Ectodermal cell (in vitro differentiated cells): ENCODE data around the gene SYK.

ENCODE experiments used
- H3K27ac ChIP-seq: 2 replicates; pipeline ENCODE4 v1.7.0; 2013; ENCODE audit warnings: mild to moderate bottlenecking, low read depth, low read length; ENCODE audit not compliant: insufficient read depth, poor library complexity, severe bottlenecking
- H3K27me3 ChIP-seq: 2 replicates; pipeline ENCODE4 v1.7.0; 2013; ENCODE audit warnings: mild to moderate bottlenecking, low read length; ENCODE audit not compliant: insufficient read depth, control insufficient read depth, poor library complexity, severe bottlenecking
- H3K36me3 ChIP-seq: one replicate; pipeline ENCODE4 v1.7.0; 2013; ENCODE audit warnings: low read length; ENCODE audit not compliant: control insufficient read depth, insufficient read depth
- H3K4me1 ChIP-seq: one replicate; pipeline ENCODE4 v1.7.0; 2013; ENCODE audit warnings: low read length; ENCODE audit not compliant: control insufficient read depth, insufficient read depth
- H3K4me3 ChIP-seq: 2 replicates; pipeline ENCODE4 v1.7.0; 2013; ENCODE audit warnings: low read depth, low read length, control low read depth; ENCODE audit not compliant: insufficient read depth
- H3K9me3 ChIP-seq: 2 replicates; pipeline ENCODE4 v1.7.0; 2013; ENCODE audit warnings: mild to moderate bottlenecking, low read length, moderate library complexity; ENCODE audit not compliant: control insufficient read depth
- WGBS, 2 experiments: methylation state at CpG; one replicate each; pipeline ENCODE4 v1.1.7; 2013; ENCODE audit warnings: missing lambda C conversion rate in 2 of 2; 5-methylcytosine and 5-hydroxymethylcytosine counted together

Gene SYK

DNA sequence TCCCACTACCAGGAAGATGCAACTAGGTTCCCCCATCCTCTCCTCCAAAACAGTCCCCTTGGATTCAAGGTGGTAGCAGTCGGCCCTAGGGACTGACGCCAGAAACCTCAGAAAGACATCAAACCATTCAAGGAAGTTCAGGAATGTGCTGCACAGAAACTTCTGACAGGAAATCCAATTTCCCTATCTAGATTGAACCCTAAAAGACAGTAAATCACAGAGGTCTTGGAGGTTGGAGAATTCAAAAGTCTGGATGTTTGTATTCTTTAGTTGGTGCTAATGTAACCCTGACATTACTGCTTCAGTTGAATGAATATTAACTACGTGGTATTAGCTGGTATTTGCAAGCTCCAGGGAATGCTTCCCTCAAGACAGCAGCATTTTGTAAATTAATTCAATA lies 125.3 kb downstream of the SYK start:
- Histone ChIP-seq H3K4me3 (no peak overlapping the region), H3K4me1 (no peaks in the 10 kb centered on the region), H3K27ac (no peak overlapping the region), H3K27me3 (no peaks in the 10 kb centered on the region), H3K36me3 (no peaks in the 10 kb centered on the region), H3K9me3 (no peaks in the 10 kb centered on the region)
- 91 to 94% methylated on average over 3 of the region's 3 CpGs for WGBS, 2 experiments

- no peak overlapping the region for H3K27ac ChIP-seq
- no peaks in the 10 kb centered on the region for H3K9me3 ChIP-seq
- H3K27me3 ChIP-seq = no peaks in the 10 kb centered on the region
- WGBS, 2 experiments = 93 to 95% methylated on average over 6 of the region's 6 CpGs
- H3K36me3 ChIP-seq = no peaks in the 10 kb centered on the region
- H3K4me1 ChIP-seq = no peaks in the 10 kb centered on the region
- no peak overlapping the region for H3K4me3 ChIP-seq
These were observed 125.9 kb downstream of the SYK start for GRCh38 chr9:90927496-90927895.

DNA sequence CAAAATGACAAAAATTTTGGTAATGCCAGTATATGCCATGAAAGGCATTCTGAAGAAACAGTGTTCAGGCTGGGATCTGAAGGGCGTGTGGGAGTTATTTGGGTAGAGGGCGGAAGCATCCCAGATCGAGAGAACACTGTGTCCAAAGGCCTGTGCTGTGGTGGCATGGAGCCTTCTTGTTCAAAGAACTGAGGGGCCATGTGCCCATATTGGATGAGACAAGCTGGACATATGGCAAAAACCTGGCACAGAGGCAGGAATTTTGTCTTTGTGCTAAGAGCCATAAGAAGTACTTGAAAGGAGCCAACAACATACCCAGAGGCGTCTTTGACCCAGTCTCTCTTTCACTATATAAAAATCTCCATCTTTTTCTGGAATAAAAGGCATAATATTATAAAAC lies 128.0 kb downstream of the SYK start:
- Histone ChIP-seq H3K27me3 (no peaks in the 10 kb centered on the region), H3K27ac (no peak overlapping the region), H3K4me1 (no peaks in the 10 kb centered on the region), H3K36me3 (no peaks in the 10 kb centered on the region), H3K9me3 (no peaks in the 10 kb centered on the region), H3K4me3 (no peak overlapping the region)
- 93 to 95% methylated on average over 3 to 4 of the region's 4 CpGs for WGBS, 2 experiments

DNA sequence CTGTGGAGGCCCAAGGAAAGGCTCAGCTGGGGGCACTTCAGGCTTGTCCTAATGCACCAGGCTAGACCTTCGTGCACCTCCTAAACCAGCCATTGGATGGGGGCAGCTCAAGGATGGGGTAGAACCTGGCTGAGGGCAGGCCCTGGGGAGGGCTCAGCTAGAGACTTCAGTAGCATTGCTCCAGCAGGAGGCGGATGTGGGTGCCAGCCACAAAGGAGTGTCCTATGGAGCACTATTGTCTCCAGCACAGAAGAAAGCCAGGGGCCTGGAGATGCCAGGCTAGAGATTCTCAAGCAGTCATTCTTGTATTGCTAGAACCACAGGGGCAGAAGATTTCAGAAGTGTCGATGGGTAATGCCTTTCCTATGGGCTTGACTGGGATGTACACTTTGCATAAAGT lies 131.8 kb downstream of the SYK start:
- 89 to 94% methylated on average over 3 of the region's 3 CpGs for WGBS, 2 experiments
- H3K9me3 ChIP-seq = no peaks in the 10 kb centered on the region

DNA sequence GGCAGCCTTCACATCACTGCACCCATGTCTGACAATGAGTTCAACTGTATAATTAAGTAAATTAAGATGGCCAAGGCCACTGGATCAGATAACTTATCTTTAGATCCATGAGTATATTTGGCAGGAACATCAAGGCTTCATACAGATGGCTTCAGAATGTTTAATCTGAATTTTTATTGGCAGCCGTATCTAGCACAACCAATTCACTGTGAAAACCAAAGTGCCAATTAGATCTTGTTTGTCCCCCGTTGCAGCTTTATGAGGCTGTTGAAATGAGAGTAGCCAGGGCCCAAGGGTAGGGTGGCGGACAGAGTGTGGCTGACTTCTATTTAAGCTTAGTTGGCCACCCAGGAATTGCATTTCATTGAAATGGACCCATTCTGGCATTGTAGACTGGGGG lies 137.7 kb downstream of the SYK start:
- WGBS, 2 experiments = 94 to 97% methylated on average over 3 of the region's 3 CpGs

More for the DNA sequence above, 131.8 kb downstream of the SYK start:
- H3K27me3 ChIP-seq = no peaks in the 10 kb centered on the region
- H3K27ac ChIP-seq = no peak overlapping the region
- H3K36me3 ChIP-seq = no peaks in the 10 kb centered on the region
- no peaks in the 10 kb centered on the region for H3K4me1 ChIP-seq
- no peak overlapping the region for H3K4me3 ChIP-seq

GRCh38 chr9:90940280-90940679 lies 138.7 kb downstream of the SYK start:
- Histone ChIP-seq H3K27ac (no peak overlapping the region), H3K27me3 (no peaks in the 10 kb centered on the region), H3K9me3 (no peaks in the 10 kb centered on the region), H3K4me1 (no peaks in the 10 kb centered on the region), H3K4me3 (no peak overlapping the region), H3K36me3 (no peaks in the 10 kb centered on the region)
- 93 to 100% methylated on average over 1 of the region's 1 CpG for WGBS, 2 experiments

More for the DNA sequence above, 137.7 kb downstream of the SYK start:
- Histone ChIP-seq H3K4me1 (no peaks in the 10 kb centered on the region), H3K4me3 (no peak overlapping the region), H3K9me3 (no peaks in the 10 kb centered on the region), H3K36me3 (no peaks in the 10 kb centered on the region), H3K27me3 (no peaks in the 10 kb centered on the region), H3K27ac (no peak overlapping the region)

GRCh38 chr9:90941661-90942060 lies 140.0 kb downstream of the SYK start:
- H3K27me3 ChIP-seq = no peaks in the 10 kb centered on the region
- no peaks in the 10 kb centered on the region for H3K4me1 ChIP-seq
- WGBS, 2 experiments = 93 to 96% methylated on average over 4 of the region's 5 CpGs
- H3K27ac ChIP-seq = no peak overlapping the region
- H3K4me3 ChIP-seq = no peak overlapping the region
- no peaks in the 10 kb centered on the region for H3K9me3 ChIP-seq
- H3K36me3 ChIP-seq = no peaks in the 10 kb centered on the region

DNA sequence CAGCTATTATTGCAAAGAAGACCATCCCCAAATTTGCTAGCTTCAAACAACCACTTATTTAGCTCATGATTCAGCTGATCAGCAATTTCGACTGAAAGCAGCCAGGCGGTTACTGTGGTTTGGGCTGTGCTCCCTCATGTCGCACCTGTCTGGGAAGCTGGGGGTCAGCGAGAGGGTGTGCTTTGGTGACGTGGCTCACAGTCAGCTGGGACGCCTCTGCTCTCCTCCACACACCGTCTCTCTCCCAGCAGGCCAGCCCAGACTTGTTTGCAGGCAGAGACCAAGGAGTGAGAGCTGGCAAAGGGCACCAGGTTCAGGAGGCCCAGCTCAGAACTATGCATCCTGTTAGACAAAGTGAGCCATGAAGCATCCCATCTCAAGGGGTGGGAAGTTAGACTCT lies 140.9 kb downstream of the SYK start:
- Histone ChIP-seq H3K36me3 (no peaks in the 10 kb centered on the region), H3K4me3 (no peak overlapping the region), H3K9me3 (no peaks in the 10 kb centered on the region), H3K27me3 (no peaks in the 10 kb centered on the region), H3K27ac (no peak overlapping the region), H3K4me1 (no peaks in the 10 kb centered on the region)
- WGBS, 2 experiments = 89 to 93% methylated on average over 7 of the region's 7 CpGs

DNA sequence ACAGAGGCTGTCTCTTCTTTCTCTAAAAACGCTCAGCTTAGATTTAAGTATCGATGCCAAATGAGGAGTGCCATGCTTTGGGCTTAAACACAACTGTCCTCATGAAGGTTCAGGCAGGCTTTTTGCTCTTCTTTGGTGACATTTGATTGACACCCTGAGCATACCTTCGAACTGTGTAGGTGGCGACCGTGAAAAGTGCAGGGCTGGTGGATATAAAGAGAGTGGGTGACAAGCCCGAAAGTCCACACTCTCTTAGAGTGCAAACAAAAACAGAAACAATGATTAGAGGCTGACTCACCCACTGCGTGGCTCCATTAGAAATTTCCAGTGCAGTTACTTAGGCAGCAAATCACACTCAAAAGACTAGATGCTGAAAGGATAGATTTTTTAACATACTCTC lies 141.7 kb downstream of the SYK start:
- WGBS, 2 experiments = 88 to 93% methylated on average over 6 to 7 of the region's 7 CpGs
- Histone ChIP-seq H3K9me3 (no peaks in the 10 kb centered on the region), H3K36me3 (no peaks in the 10 kb centered on the region), H3K4me3 (no peak overlapping the region), H3K4me1 (no peaks in the 10 kb centered on the region), H3K27me3 (no peaks in the 10 kb centered on the region), H3K27ac (no peak overlapping the region)

- no peaks in the 10 kb centered on the region for H3K4me1 ChIP-seq
- WGBS, 2 experiments = 86 to 91% methylated on average over 2 of the region's 2 CpGs
These were observed 143.7 kb downstream of the SYK start for GRCh38 chr9:90945336-90945735.

GRCh38 chr9:90946982-90947381 lies 145.4 kb downstream of the SYK start:
- WGBS, 2 experiments = 94% methylated on average over 2 of the region's 2 CpGs; no CpG with 5 or more reads in 1 of the 2 experiments
- no peaks in the 10 kb centered on the region for H3K27me3 ChIP-seq
- no peaks in the 10 kb centered on the region for H3K9me3 ChIP-seq
- H3K36me3 ChIP-seq = no peaks in the 10 kb centered on the region
- no peaks in the 10 kb centered on the region for H3K4me1 ChIP-seq
- H3K27ac ChIP-seq = no peak overlapping the region
- no peak overlapping the region for H3K4me3 ChIP-seq

More at GRCh38 chr9:90945336-90945735, 143.7 kb downstream of the SYK start:
- H3K27ac ChIP-seq = no peak overlapping the region
- H3K9me3 ChIP-seq = no peaks in the 10 kb centered on the region
- H3K27me3 ChIP-seq = no peaks in the 10 kb centered on the region
- no peaks in the 10 kb centered on the region for H3K36me3 ChIP-seq
- no peak overlapping the region for H3K4me3 ChIP-seq
